Body of pancreas (tissue), 4 donors: Measurements from ENCODE around the gene GABRB1.

Experiments
- CTCF ChIP-seq, 7 experiments: fragments of 450-650 bp in 4 of 7; fragments of 200-600 bp in 3 of 7; sonication (generic) in 3 of 7; IDR thresholded peaks; one replicate each; pipeline ENCODE4 v1.5.1; 2016 to 2019; ENCODE audit warnings: antibody characterized with exemption in 7 of 7
- POLR2A ChIP-seq, 3 donors: fragments of 450-650 bp; IDR thresholded peaks; one replicate each; pipeline ENCODE4 v1.6.1; 2016; ENCODE audit warnings: antibody characterized with exemption in 3 of 3, mild to moderate bottlenecking in 2 of 3

- TF ChIP-seq CTCF (IDR thresholded peaks at IDR 0.05) (no peak), POLR2A (IDR thresholded peaks at IDR 0.05) (no peak)
Observed at GRCh38 chr4:47473141-47473750, 441.9 kb downstream of the GABRB1 start.
